Measurements from ENCODE around the gene FRMD4B. TPM values are rescaled to one million over a fixed set of nuclear protein-coding genes. Genes with fewer than 3 reads are reported as not detected.
"Not testable (repeated sequence)": the region's sequence is repeated elsewhere in the genome, so short reads cannot be mapped to it uniquely, and the experiment has no call there.

FRMD4B gene
- total and polyA plus RNA-seq, 2 donors (not counting 3 experiments of a cell fraction or from before 2014, with no cell fraction given): 66.4 to 89.7 TPM

DNA sequence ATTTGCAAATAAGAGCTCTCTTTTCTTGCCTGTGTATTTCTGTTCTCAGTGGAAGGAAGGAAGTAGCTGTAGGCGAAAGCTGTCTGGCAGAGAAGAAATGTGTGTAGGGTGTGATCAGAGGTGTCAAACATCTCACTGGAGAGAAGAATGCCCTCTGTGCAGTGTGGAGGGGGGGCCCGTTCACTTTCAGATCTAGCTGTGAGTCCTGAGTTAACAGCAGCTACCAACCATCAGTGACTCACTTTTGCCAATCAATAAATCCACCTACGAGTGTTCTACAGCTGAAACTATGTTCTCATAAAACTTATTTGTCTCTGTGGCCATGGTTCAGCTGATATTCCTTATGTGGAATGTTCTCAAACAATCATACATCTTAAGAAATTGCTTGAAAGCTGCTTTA, 103.7 kb downstream of the FRMD4B start:
- BruUV-seq (replicated peaks): no TSS peak
- Histone ChIP-seq H3K27ac (ENCODE audit: insufficient read depth, low read depth, low read length) (no peak overlapping the region), H3K9me1 (replicated peaks; ENCODE audit: control insufficient read depth, extremely low read depth, insufficient read depth, low read length) (no peaks in the 10 kb centered on the region), H3K4me3 (replicated peaks in 1 of 3; ENCODE audit: insufficient read depth in 1 of 3, low read depth in 1 of 3, low read length in 3 of 3) (no peak overlapping the region), H3K4me1 (ENCODE audit: control insufficient read depth, extremely low read depth, insufficient read depth, low read length) (no peaks in the 10 kb centered on the region), H3K79me2 (ENCODE audit: control insufficient read depth, insufficient read depth, low read length) (no peaks in the 10 kb centered on the region), H2AFZ (ENCODE audit: low read depth, low read length) (no peak overlapping the region), H3K36me3 (ENCODE audit: control insufficient read depth in 2 of 2, extremely low read depth in 1 of 2, insufficient read depth in 2 of 2, low read length in 2 of 2) (peaks cover 0 to 10% of the 10 kb centered on the region in 2 experiments), H3K9me3 (replicated peaks; ENCODE audit: control insufficient read depth, insufficient read depth, low read length) (no peaks in the 10 kb centered on the region), H3K9ac (replicated peaks; ENCODE audit: extremely low read depth, insufficient read depth, low read length) (no peak overlapping the region), H3K4me2 (ENCODE audit: insufficient read depth, low read length) (no peak overlapping the region), H3K27me3 (ENCODE audit: control insufficient read depth in 2 of 2, insufficient read depth in 2 of 2, low read length in 2 of 2) (no peaks in the 10 kb centered on the region), H4K20me1 (replicated peaks; ENCODE audit: control insufficient read depth, extremely low read depth, insufficient read depth, low read length) (no peaks in the 10 kb centered on the region)
- peak; percentile 34 for DNase-seq (ENCODE audit: low read depth, low spot score)
- FAIRE-seq: no peak
- intact Hi-C loops (cut with micrococcal nuclease): no loop called here
- dilution Hi-C loops (cut with MboI; ENCODE audit: extremely low pct_ligation_motif_present, low sequenced_read_pairs): no loop called here
- ChIA-PET POLR2A (no interaction called here), CTCF (interaction anchor here (0.9 to 1.5 kb wide), 8 partner anchors 9 to 121 kb away, joined by 3 to 5 read pairs (median 4); no protein-coding TSS in a partner anchor)
- no peak for TF ChIP-seq POLR2AphosphoS5 (IDR thresholded peaks at IDR 0.05; ENCODE audit: insufficient read depth, low read depth, low read length)
- TF ChIP-seq MYC (IDR thresholded peaks at IDR 0.05; ENCODE audit: low read depth, low read length): no peak

DNA sequence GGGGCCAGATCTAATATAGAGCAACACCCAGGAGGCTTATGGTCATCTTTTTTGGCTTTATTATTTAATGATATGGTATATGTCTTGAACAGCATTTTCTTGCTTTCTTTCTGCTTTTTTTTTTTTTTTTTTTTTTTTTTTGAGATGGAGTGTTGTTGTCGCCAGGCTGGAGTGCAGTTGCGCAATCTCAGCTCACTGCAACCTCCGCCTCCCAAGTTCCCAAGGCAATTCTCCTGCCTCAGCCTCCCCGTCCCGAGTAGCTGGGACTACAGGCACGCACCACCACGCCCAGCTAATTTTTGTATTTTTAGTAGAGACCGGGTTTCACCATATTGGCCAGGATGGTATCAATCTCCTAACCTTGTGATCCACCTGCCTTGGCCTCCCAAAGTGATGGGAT, 108.5 kb downstream of the FRMD4B start:
- FAIRE-seq; H3K27ac ChIP-seq (ENCODE audit: insufficient read depth, low read depth, low read length); H3K4me2 ChIP-seq (ENCODE audit: insufficient read depth, low read length); H3K79me2 ChIP-seq (ENCODE audit: control insufficient read depth, insufficient read depth, low read length); BruUV-seq (replicated peaks); H3K9ac ChIP-seq (replicated peaks; ENCODE audit: extremely low read depth, insufficient read depth, low read length); H3K4me1 ChIP-seq (ENCODE audit: control insufficient read depth, extremely low read depth, insufficient read depth, low read length); H3K27me3 ChIP-seq (ENCODE audit: control insufficient read depth in 2 of 2, insufficient read depth in 2 of 2, low read length in 2 of 2); H3K9me1 ChIP-seq (replicated peaks; ENCODE audit: control insufficient read depth, extremely low read depth, insufficient read depth, low read length); intact Hi-C loops (cut with micrococcal nuclease); H3K9me3 ChIP-seq (replicated peaks; ENCODE audit: control insufficient read depth, insufficient read depth, low read length); DNase-seq (ENCODE audit: low read depth, low spot score); dilution Hi-C loops (cut with MboI; ENCODE audit: extremely low pct_ligation_motif_present, low sequenced_read_pairs); H2AFZ ChIP-seq (ENCODE audit: low read depth, low read length); H4K20me1 ChIP-seq (replicated peaks; ENCODE audit: control insufficient read depth, extremely low read depth, insufficient read depth, low read length); H3K36me3 ChIP-seq (ENCODE audit: control insufficient read depth in 2 of 2, extremely low read depth in 1 of 2, insufficient read depth in 2 of 2, low read length in 2 of 2); POLR2A ChIA-PET; H3K4me3 ChIP-seq (replicated peaks in 1 of 3; ENCODE audit: insufficient read depth in 1 of 3, low read depth in 1 of 3, low read length in 3 of 3): not testable (repeated sequence)
- CTCF ChIA-PET: interaction anchor here (0.8 kb wide), 1 partner anchor 29 kb away, joined by 3 read pairs; no protein-coding TSS in a partner anchor

Data from endothelial cell of umbilical vein (primary cell).